Heart right ventricle (tissue), 16 donors: ENCODE data around the gene SRRM3. TPM values are rescaled to one million over a fixed set of nuclear protein-coding genes. Genes with fewer than 3 reads are reported as not detected.

ENCODE experiments used
- ATAC-seq, 8 donors: fragments of 200-7000 bp; cut with Tn5 transposase; one replicate each; pipeline ENCODE4 v1.9.1; 2020; ENCODE audit warnings: mild to moderate bottlenecking in 8 of 8, moderate library complexity in 8 of 8, moderate number of reproducible peaks in 1 of 8
- DNase-seq, 2 donors: peaks; one replicate each; pipeline ENCODE4 v3.0.0-alpha.2; 2020
- H3K27ac ChIP-seq, 10 donors: fragments of 200-600 bp; sonication (generic) in 2 of 10; one replicate each; pipeline versions ENCODE4 v1.5.0 to v1.8.0; 2020 to 2022; ENCODE audit warnings: mild to moderate bottlenecking in 3 of 10
- H3K27me3 ChIP-seq, 7 donors: fragments of 200-600 bp; one replicate each; pipeline ENCODE4 v1.8.0; 2021 to 2022; ENCODE audit warnings: mild to moderate bottlenecking in 2 of 7
- H3K36me3 ChIP-seq, 9 donors: fragments of 200-600 bp; sonication (generic) in 1 of 9; one replicate each; pipeline versions ENCODE4 v1.5.0 to v1.8.0; 2020 to 2022; ENCODE audit warnings: mild to moderate bottlenecking in 2 of 9
- H3K4me1 ChIP-seq, 9 donors: fragments of 200-600 bp; sonication (generic) in 1 of 9; one replicate each; pipeline versions ENCODE4 v1.5.0 to v1.8.0; 2020 to 2022; ENCODE audit warnings: mild to moderate bottlenecking in 4 of 9
- H3K4me3 ChIP-seq, 10 donors: fragments of 200-600 bp; sonication (generic) in 2 of 10; one replicate each; pipeline versions ENCODE4 v1.5.0 to v1.8.0; 2020 to 2022; ENCODE audit warnings: mild to moderate bottlenecking in 7 of 10, moderate library complexity in 2 of 10
- H3K9me3 ChIP-seq, 11 donors: fragments of 200-600 bp in 10 of 11; sonication (generic) in 2 of 11; one replicate each; pipeline versions ENCODE4 v1.5.0 to v1.8.0; 2013 to 2022; ENCODE audit warnings: mild to moderate bottlenecking in 2 of 11, control low read depth in 1 of 11, moderate library complexity in 1 of 11
- WGBS, 2 donors: extraction: QIAGEN DNeasy Blood & Tissue Kit; methylation state at CpG; one replicate each; pipeline ENCODE4 v1.1.7; 2013; ENCODE audit warnings: inconsistent platforms in 1 of 2; 5-methylcytosine and 5-hydroxymethylcytosine counted together
- intact Hi-C, 10 donors: fragments of 100-400 bp; cut with DNase I; formaldehyde crosslinking; loops; one replicate each; pipeline versions ENCODE4 v1.11.1 to v1.14.2; 2022
- polyA plus RNA-seq, 2 donors: library from polyadenylated mRNA; stranded (reverse); fragments of 200-250 nt; gene quantifications; one replicate each; pipeline ENCODE4 v1.2.3, GENCODE V29; 2013
- total RNA-seq, 10 donors: library from RNA; stranded (reverse); fragmentation: NEBNext Ultra II Directional in 3 of 10; extraction: Animal tissue kit (Norgen Biotek cat#: 25700) in 3 of 10; gene quantifications; one replicate each; pipeline versions ENCODE4 v1.2.1 to v1.2.4, GENCODE V29; 2021 to 2023
- TF ChIP-seq, protein P1 (sequence below), 9 donors: fragments of 200-600 bp; sonication (generic) in 2 of 9; IDR thresholded peaks; one replicate each; pipeline versions ENCODE4 v1.5.0 to v1.8.0; 2021 to 2022; ENCODE audit warnings: antibody characterized with exemption in 9 of 9, mild to moderate bottlenecking in 5 of 9, moderate library complexity in 1 of 9
- donor health status: Arrhythmogenic right ventricular cardiomyopathy.
- donor health status: ischemic (EF 13 %, LVEDD 7.1; RV severe dilation, severe dysfunction).
- donor health status: healthy with polysubstance abuse.
- donor health status: DM: no; HTN: yes; CAD: no.
- donor health status: DM: no; HTN: no; CAD: no.
- donor health status: ischemic (EF 25% LVEDD 6.9; RV normal size, moderate dysfunction).
- donor health status: ischemic (EF 25% LVEDD 5.7; RV mildly dilated, moderate dysfunction).
- donor health status: healthy.
- donor health status: DM: yes; HTN: yes; CAD: no.
- donor health status: Ischemic cardiomyopathy.
- donor health status: ischemic (EF 35%, LVEDD 5.7; RV mildly dilated, moderate dysfunction).
- donor health status: nonischemic (EF 11% LVEDD 7.7; RV severe dilation, severe dysfunction).
- donor health status: DM: yes; HTN: yes; CAD: no.
- donor health status: PGD.
- donor health status: ischemic (EF 29% LVEDD 5.4; RV normal size, mild dysfunction).
- donor health status: nonischemic (EF 23%, LVEDD 6.1; RV moderate dilation, normal function).

The SRRM3 gene
- total and polyA plus RNA-seq, 12 donors: 1.0 to 36.2 (median 5.5) TPM

DNA sequence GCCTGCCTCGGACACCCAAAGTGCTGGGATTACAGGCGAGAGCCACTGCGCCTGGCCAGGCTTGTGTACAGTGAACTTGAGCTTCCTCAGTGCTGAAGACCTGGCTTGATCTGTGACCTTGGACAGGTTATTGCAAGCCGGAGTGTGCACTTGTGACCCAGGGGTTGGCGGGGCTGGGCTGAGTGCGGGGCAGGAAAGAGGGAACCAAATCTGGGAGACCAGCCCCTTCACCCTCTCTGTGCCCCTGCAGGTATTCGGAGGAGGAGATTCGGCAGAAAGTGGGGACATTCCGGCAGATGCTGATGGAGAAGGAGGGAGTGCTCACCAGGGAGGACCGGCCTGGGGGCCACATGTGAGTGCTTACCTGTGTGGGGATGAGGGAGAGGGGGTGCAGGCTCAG is 46.2 kb downstream of the SRRM3 start:
- 82 to 88% methylated on average over 10 of the region's 10 CpGs for WGBS, 2 donors
- DNase-seq (no peak), ATAC-seq (no peak)
- Histone ChIP-seq H3K4me3 (no peak overlapping the region), H3K27ac (no peak overlapping the region), H3K27me3 (peaks cover 0 to 15% (median 0%) of the 10 kb centered on the region in 7 donors), H3K36me3 (no peaks in the 10 kb centered on the region), H3K9me3 (no peaks in the 10 kb centered on the region), H3K4me1 (no peaks in the 10 kb centered on the region)
- intact Hi-C loops: loop anchor here in 1 of 10 donors (10.0 kb wide), 1 partner anchor 63 kb away; no protein-coding TSS in a partner anchor
- TF ChIP-seq, protein P1, sequence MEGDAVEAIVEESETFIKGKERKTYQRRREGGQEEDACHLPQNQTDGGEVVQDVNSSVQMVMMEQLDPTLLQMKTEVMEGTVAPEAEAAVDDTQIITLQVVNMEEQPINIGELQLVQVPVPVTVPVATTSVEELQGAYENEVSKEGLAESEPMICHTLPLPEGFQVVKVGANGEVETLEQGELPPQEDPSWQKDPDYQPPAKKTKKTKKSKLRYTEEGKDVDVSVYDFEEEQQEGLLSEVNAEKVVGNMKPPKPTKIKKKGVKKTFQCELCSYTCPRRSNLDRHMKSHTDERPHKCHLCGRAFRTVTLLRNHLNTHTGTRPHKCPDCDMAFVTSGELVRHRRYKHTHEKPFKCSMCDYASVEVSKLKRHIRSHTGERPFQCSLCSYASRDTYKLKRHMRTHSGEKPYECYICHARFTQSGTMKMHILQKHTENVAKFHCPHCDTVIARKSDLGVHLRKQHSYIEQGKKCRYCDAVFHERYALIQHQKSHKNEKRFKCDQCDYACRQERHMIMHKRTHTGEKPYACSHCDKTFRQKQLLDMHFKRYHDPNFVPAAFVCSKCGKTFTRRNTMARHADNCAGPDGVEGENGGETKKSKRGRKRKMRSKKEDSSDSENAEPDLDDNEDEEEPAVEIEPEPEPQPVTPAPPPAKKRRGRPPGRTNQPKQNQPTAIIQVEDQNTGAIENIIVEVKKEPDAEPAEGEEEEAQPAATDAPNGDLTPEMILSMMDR (IDR thresholded peaks at IDR 0.05): no peak

- WGBS, 2 donors: 78 to 84% methylated on average over 6 of the region's 6 CpGs
- no peaks in the 10 kb centered on the region for H3K4me1 ChIP-seq
- no peak for DNase-seq
- no peak overlapping the region for H3K27ac ChIP-seq
- intact Hi-C loops: no loop called here
- peaks cover 0 to 16% (median 0%) of the 10 kb centered on the region in 7 donors for H3K27me3 ChIP-seq
- no peaks in the 10 kb centered on the region for H3K9me3 ChIP-seq
- H3K36me3 ChIP-seq: no peaks in the 10 kb centered on the region
- H3K4me3 ChIP-seq: no peak overlapping the region
- TF ChIP-seq, protein P1 (IDR thresholded peaks at IDR 0.05): no peak
- no peak for ATAC-seq
Measured at GRCh38 chr7:76252021-76252420, 50.3 kb downstream of the SRRM3 start.

GRCh38 chr7:76254781-76255180 is 53.1 kb downstream of the SRRM3 start:
- no peak for DNase-seq

DNA sequence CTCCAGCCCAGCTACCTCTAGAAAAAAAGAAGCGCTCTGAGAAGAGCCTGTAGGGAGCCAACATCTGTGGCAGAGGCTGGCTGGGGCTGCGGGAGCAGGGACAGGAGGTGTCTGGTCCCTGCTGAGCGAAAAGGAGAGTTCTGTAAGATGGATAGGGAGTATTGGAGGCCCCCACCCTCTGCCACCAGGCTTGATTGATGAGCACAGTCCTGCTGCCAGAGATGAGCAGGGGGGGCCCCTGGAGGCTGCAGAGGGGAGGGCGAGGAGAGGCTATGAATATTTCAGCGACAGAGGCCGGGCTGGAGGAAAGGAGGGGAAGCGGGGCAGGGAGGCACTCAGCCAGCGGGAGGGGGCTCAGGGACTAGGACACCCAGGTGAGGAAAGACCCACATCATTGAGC is 56.3 kb downstream of the SRRM3 start:
- Histone ChIP-seq H3K27me3 (peaks cover 0 to 57% (median 41%) of the 10 kb centered on the region in 7 donors), H3K36me3 (no peaks in the 10 kb centered on the region), H3K27ac (no peak overlapping the region), H3K4me3 (no peak overlapping the region), H3K4me1 (peaks cover 0 to 8% (median 6%) of the 10 kb centered on the region in 9 donors), H3K9me3 (no peaks in the 10 kb centered on the region)
- intact Hi-C loops: no loop called here
- ATAC-seq: no peak
- 39 to 46% methylated on average over 8 of the region's 8 CpGs for WGBS, 2 donors
- TF ChIP-seq, protein P1 (IDR thresholded peaks at IDR 0.05): no peak
- DNase-seq: no peak

More at GRCh38 chr7:76254781-76255180, 53.1 kb downstream of the SRRM3 start:
- Histone ChIP-seq H3K27ac (no peak overlapping the region), H3K36me3 (no peaks in the 10 kb centered on the region), H3K9me3 (no peaks in the 10 kb centered on the region), H3K4me1 (peaks cover 0 to 4% (median 3%) of the 10 kb centered on the region in 9 donors), H3K4me3 (no peak overlapping the region), H3K27me3 (peaks cover 0 to 36% (median 22%) of the 10 kb centered on the region in 7 donors)
- ATAC-seq: no peak
- TF ChIP-seq, protein P1 (IDR thresholded peaks at IDR 0.05): no peak
- 82 to 84% methylated on average over 4 of the region's 4 CpGs for WGBS, 2 donors
- intact Hi-C loops: no loop called here
